Activated T-cell treated with anti-CD3 and anti-CD28 coated beads for 24 hours (primary cell): ENCODE measurements around the gene SH2B2.
"Not testable (repeated sequence)": the region's sequence is repeated elsewhere in the genome, so short reads cannot be mapped to it uniquely, and the experiment has no call there.

Experiments used
- DNase-seq: peaks from one replicate; pipeline ENCODE4 v3.0.0-alpha.2; 2020; ENCODE audit warnings: low read depth

Gene SH2B2

DNA sequence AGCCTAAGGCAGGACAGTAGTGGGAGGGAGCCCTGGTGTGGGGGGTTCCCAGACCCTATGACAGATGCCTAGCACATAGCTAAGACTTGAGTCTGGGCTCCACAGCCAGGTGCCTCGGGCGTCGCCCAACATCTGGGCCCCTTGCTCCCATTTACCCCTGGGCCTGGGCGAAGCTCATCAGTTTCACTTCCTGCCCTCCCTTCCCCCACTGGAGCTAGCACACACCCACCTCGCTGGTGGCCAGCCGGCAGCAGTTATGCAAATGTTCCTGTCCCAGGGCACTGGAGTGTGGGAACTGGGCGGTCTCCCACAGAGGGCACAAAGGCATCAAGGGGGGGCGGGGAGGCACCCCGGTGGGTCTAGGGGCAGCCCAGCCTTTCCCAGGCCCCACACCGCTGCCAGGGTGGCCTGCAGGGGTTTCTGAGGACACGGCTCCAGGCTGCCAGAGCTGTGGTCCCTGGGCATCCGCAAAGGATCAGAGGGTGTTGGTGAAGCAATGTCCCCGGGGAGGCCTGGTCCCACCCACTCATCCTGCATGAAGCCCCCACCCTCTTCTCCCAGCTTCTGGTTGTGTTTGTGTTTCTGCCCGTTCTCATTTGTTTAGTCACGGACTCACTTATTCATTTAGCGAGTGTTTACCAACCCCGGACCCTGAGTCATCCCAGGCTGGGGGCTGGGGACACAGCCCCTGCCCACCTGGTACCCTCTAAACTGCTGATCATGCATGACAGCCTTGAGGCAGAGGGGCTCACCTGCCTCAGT lies 20.4 kb downstream of the SH2B2 start:
- DNase-seq: no peak

DNA sequence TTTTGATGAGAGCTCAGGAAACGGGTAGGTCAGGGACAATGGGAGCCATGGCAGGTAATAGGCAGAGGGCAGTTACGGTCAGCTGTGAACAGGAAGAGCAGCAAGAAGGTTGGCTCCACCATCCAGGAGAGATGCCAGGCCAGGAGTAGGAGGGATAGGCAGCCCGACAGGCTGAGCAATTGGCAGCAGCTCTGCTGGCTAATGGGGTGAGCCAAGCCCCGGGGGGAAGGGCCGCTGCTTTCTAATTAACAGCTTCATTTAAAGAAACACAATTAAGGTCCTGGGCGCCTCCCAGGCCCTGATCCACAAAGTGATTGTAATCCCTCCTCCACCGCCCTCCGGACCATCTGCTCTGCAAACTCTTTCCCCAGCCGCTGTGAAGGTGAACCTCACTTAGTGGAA lies 23.7 kb downstream of the SH2B2 start:
- DNase-seq: no peak

- DNase-seq: no peak
These were observed 25.6 kb downstream of the SH2B2 start for GRCh38 chr7:102312317-102312716.

- no peak for DNase-seq
These were observed 27.5 kb downstream of the SH2B2 start for GRCh38 chr7:102313997-102314780.

- no peak for DNase-seq
These were observed 30.8 kb downstream of the SH2B2 start for GRCh38 chr7:102317231-102318059.

DNA sequence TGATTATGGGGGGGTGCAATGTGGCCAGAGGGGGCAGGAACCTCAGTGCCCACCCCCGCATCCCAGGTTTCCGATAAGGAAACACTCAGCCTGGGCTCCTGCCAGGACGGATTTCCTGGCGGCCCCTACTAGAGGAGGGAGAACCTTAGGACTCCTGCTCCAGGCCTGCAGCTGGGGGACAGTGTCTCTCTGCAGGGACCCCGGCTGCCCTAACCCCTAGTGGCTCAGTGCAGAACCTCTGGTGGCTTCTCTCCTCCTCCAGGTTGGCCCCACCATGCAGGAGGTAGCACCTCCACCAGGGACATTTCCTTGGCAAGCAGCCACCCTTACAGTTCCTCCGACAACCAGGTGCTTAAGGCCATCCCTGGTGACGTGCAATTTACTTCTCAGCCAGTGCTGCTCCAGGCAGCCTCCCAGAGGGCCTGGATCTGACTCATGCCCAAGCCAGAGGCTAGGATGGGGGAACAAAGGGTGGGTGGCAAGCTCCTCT lies 31.9 kb downstream of the SH2B2 start:
- DNase-seq: no peak

DNA sequence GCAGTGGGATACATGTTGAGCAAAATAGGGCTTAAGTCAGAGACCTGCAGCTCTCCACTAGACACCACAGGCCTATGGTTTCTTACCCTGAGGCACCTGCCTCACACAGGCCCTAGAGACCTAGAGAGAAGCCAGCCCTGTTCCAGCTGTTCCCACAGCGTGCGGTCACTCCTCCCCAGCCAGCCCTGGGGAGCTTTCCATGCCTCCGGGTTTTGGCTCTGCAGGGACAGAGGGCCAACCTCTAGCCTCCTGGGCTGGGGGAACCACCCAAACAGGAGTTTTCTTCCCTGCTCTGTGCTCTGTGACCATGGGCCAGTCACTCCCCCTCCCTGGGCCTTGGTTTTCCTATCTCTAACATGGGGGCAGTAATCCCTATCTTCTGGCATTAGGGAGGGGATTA lies 33.0 kb downstream of the SH2B2 start:
- DNase-seq: no peak

DNA sequence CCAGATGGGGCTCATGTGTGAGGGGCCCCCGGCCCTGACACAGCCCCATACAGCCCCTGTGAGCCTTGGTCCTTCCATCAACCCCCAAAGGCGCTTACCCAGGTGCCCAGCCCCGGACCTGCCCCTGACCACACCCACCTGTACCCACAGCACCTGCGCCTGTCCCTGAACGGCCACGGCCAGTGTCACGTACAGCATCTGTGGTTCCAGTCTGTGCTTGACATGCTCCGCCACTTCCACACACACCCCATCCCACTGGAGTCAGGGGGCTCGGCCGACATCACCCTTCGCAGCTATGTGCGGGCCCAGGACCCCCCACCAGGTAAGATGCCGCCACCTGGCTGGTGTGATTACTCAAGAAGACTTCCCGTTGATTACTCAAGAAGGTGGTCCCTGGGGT lies 33.5 kb downstream of the SH2B2 start:
- DNase-seq: no peak

DNA sequence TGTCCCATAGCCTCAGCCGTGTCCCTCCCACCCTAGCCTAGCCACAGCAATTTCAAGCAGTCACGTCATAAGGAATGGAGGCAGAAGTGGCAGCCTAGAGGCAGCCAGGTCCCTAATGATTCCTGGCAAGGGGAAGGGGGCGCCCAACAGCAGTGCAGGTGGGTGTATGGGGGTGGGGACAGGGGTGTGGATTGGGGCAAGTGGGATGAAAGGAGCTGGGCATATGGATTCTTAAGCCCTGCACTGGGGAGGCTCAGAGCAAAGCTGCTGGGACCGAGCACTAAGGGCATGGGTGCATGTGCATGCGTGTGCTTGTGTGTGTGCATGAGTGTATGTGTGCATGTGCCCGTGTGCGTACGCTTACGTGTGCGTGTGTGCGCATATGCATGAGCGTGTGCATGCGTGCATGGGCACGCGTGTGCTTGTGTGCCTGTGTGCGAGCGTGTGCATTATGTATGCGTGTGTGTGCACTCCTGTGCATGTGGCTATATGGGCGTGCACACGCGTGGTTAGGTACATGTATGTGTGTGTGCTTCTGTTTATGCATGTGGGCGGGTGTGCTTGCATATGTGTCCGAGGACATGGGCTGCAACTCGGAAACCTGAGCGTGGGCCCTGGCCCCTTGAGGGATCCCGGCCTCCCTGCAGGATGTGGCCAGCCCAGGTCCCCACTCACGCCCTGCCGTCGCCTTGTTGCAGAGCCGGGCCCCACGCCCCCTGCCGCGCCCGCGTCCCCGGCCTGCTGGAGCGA lies 34.1 kb downstream of the SH2B2 start:
- DNase-seq: no peak

DNA sequence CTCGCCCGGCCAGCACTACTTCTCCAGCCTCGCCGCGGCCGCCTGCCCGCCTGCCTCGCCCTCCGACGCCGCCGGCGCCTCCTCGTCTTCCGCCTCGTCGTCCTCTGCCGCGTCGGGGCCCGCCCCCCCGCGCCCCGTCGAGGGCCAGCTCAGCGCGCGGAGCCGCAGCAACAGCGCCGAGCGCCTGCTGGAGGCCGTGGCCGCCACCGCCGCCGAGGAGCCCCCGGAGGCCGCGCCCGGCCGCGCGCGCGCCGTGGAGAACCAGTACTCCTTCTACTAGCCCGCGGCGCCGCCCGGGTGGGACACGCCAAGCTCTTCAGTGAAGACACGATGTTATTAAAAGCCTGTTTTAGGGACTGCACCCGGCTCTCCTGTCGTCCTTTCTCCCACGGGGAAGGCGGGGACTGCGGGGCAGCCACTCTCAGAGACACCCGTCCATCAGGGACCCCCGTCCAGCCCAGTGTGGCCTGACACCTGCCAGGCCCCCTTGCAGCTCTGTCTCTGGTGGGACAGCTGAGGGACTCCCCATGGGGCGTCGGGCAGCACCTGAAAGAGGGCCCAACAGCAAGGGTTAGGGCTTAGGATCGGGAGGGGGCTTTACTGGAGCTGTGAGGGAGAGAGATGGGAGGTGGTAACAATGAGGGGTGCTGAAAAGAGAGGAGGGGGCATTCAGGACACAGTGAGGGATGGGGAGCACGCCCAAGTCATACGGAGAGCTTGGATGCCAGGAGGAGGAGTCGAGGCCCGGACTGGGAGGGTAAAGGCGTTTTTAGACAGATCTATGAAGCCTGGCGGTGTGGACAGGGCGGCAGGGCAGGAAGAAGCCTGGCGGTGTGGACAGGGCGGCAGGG lies 34.9 kb downstream of the SH2B2 start:
- DNase-seq: no peak

GRCh38 chr7:102322202-102322715 lies 35.6 kb downstream of the SH2B2 start:
- no peak for DNase-seq

DNA sequence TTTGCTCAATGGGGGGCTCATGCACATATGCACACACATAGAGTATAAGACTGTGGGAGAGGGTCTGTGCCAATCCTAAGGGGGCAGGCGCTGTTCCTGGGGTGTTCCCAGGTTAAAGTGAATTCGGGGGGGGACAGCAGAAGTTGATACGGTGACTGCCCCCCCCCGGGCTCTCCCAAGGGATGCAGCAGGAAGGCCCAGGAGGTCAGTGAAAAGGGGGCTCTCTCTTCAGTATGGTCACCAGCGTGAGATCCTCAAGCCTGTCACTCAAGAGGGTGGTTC lies 37.2 kb downstream of the SH2B2 start:
- DNase-seq: no peak

GRCh38 chr7:102325106-102325505 lies 38.4 kb downstream of the SH2B2 start:
- not testable (repeated sequence) for DNase-seq

DNA sequence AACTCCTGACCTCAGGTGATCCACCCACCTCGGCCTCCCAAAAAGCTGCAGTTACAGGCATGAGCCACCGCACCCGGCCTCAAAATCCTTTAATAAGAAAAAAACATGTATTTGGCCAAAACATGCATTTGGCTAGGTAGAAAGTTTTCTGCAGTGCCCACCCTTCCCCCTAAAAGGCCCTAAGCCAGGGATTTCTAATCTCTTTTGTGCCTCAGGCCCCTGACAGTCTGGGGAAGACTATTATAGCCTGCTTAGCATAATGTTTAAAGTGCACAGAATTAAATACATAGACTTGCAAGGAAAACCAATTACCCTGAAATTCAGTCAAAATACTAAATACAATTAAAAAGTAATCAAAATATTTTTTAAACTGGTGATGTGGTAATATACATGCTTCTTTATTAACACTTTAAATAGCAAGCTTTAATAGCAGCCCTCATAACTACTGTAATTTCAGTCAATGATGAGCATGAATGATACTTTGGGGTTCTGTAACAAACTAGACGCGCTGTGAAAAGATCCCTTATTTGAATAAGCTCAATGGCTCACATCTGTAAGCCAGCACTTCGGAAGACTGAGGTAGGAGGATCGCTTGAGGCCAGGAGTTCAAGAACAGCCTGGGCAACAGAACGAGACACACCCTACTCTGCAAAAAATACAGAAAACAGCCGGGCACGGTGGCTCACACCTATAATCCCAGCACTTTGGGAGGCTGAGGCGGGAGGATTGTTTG lies 39.7 kb downstream of the SH2B2 start:
- DNase-seq: no peak

GRCh38 chr7:102327183-102327582 lies 40.5 kb downstream of the SH2B2 start:
- not testable (repeated sequence) for DNase-seq

DNA sequence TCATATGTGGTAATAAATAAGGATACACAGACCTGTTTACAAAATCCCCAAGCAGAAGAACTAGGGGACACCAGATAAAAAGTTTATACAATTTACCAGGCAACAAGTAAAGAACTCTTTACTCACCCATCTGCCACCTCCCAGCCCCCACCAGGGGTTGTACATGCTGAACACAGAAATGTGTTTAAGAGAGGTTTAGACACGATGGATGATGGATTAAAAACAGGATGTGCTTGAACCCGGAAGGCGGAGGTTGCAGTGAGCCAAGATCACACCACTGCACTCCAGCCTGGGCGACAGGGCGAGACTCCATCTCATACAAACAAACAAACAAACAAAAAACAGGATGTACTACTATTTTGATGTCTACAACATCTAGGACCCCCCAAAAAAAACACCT lies 42.2 kb downstream of the SH2B2 start:
- not testable (repeated sequence) for DNase-seq

GRCh38 chr7:102329366-102329765 lies 42.7 kb downstream of the SH2B2 start:
- not testable (repeated sequence) for DNase-seq

DNA sequence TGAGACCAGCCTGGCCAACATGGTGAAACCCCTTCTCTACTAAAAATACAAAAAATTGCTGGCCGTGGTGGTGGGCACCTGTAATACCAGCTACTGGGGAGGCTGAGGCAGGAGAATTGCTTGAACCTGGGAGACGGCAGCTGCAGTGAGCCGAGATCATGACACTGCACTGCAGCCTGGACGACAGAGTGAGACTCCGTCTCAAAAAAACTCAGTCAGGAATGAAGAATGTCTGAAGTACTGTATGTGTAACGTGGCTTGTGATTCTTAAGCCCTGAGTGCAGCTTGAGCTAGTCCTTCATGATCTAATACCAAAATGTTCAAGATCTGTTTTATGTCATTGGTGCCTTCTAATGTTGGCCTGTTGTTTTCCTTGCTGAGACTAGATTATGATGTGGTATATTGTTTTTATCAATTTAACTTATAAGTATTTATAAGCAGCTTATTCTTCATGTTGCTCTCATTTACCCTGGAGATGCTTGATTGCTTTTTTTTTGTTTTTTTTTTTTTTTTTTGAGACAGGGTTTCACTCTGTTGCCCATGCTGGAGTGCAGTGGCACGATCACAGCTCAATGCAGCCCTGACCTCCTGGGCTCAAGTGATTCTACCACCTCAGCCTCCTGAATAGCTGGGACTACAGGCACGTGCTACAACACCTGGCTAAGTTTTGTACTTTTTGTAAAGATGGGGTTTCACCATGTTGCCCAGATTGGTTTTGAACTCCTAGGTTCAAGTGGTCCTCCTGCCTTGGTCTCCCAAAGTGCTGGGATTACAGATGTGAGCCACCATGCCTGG lies 44.2 kb downstream of the SH2B2 start:
- DNase-seq: not testable (repeated sequence)

DNA sequence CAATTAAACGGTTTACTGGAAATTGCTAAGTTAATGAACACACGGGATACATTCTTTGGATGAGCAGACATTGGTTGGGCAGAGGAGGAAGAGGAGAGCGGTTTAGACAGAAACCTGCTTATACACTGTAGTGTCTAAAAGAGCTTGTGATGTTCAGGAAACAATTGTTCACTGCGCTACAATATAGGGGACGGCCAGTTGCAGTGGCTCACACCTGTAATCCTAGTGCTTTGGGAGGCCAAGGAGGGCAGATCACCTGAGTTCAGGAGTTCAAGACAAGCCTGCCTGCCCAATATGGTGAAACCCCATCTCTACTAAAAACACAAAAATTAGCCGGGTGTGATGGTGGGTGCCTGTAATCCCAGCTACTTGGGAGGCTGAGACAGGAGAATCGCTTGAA lies 48.9 kb downstream of the SH2B2 start:
- DNase-seq: not testable (repeated sequence)
